ENCODE results near the gene ZNHIT2. TPM values are rescaled to one million over a fixed set of nuclear protein-coding genes. Genes with fewer than 3 reads are reported as not detected.
A peak's percentile ranks its signal among the peaks of the same experiment; 100 is the strongest.

The ZNHIT2 gene
- total RNA-seq, 2 experiments from 2014 or later = 11.5 to 12.7 TPM

DNA sequence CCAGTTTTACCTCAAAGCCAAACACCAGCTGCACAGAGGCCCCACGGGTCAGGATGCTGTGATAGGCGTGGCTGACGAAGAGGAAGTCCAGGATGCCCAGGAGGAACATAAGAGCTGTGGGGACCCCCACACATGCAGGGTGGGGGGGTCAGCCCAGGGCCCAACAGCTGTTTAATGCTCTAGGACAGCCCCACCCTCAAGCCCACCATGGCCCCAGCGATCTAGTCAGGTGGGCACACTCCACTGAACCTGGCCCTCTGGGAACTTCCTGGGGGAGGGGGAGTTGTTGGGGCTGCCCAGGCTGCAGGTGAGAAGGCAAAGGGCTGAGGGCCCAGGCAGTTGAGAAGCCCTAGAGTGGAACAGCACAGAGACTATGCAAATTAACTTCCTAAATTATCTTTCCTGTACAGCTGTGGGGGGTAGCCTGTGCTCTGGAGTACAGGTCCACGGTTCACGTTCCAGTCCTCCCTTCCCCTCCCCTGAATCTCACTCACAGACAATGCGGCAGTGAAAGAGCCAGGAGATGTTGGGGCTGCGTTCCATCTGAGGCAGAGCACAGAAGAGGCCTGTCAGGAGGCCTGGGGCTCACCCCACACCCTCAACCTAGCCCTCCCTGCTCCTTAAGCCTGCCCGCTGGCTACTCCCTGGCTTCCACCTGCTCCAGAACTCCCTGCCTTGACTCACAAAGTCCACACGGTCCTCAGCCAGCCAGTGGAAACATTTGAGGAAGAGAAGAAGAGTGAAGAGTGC is 14.9 kb upstream of the ZNHIT2 start:
- peak overlapping the region; percentile 100 for H3K4me3 Mint-ChIP-seq
- no peaks in the 10 kb centered on the region for H3K9me3 Mint-ChIP-seq
- ChIA-PET POLR2A (interaction anchor here (0.8 to 7.8 kb wide), 4 partner anchors 11 to 50 kb away, joined by 3 to 77 read pairs (median 4); partner anchors contain the start of genes FAU and MRPL49), CTCF (interaction anchor here (1.2 to 1.8 kb wide), 4 partner anchors 10 to 22 kb away, joined by 3 to 6 read pairs (median 6); partner anchors contain the start of genes FAU, MRPL49 and ZNHIT2)
- no peak for ATAC-seq
- peaks cover 13% of the 10 kb centered on the region for H3K36me3 Mint-ChIP-seq (ENCODE audit: low read depth)
- peak overlapping the region; percentile 100 for H3K27ac Mint-ChIP-seq
- peaks cover 31% of the 10 kb centered on the region for H3K4me1 Mint-ChIP-seq (ENCODE audit: low read depth)
- TF ChIP-seq, protein P1, sequence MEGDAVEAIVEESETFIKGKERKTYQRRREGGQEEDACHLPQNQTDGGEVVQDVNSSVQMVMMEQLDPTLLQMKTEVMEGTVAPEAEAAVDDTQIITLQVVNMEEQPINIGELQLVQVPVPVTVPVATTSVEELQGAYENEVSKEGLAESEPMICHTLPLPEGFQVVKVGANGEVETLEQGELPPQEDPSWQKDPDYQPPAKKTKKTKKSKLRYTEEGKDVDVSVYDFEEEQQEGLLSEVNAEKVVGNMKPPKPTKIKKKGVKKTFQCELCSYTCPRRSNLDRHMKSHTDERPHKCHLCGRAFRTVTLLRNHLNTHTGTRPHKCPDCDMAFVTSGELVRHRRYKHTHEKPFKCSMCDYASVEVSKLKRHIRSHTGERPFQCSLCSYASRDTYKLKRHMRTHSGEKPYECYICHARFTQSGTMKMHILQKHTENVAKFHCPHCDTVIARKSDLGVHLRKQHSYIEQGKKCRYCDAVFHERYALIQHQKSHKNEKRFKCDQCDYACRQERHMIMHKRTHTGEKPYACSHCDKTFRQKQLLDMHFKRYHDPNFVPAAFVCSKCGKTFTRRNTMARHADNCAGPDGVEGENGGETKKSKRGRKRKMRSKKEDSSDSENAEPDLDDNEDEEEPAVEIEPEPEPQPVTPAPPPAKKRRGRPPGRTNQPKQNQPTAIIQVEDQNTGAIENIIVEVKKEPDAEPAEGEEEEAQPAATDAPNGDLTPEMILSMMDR (IDR thresholded peaks at IDR 0.05) = no peak
- intact Hi-C loops (cut with micrococcal nuclease) = no loop called here
- no peak for DNase-seq
- no peaks in the 10 kb centered on the region for H3K27me3 Mint-ChIP-seq

DNA sequence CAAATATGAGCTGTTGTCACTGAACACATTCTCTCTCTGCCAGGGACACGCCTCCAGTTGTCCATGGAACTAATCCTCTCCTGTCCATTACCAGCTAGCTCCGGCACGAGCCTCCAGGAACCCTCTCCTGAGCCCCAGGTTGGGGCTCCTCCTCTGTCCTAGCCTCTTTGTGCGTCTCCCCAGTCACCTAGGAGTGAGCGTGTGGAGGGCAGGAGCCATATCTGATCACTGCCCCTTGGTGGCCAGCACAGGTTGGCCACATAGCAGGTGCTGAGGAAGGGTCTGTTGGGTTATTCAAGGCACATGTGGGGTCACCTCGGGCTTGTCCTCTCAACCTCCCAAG is 14.4 kb upstream of the ZNHIT2 start:
- ChIA-PET CTCF (interaction anchor here (1.2 to 1.8 kb wide), 4 partner anchors 10 to 21 kb away, joined by 3 to 6 read pairs (median 6); partner anchors contain the start of genes FAU, MRPL49 and ZNHIT2), POLR2A (interaction anchor here (0.8 to 7.8 kb wide), 4 partner anchors 10 to 49 kb away, joined by 3 to 77 read pairs (median 4); partner anchors contain the start of genes FAU and MRPL49)
- Mint-ChIP-seq H3K27me3 (no peaks in the 10 kb centered on the region), H3K4me3 (no peak overlapping the region), H3K4me1 (ENCODE audit: low read depth) (peaks cover 27% of the 10 kb centered on the region), H3K9me3 (no peaks in the 10 kb centered on the region), H3K36me3 (ENCODE audit: low read depth) (peaks cover 17% of the 10 kb centered on the region), H3K27ac (peak overlapping the region; percentile 43)
- no peak for ATAC-seq
- no peak for DNase-seq
- TF ChIP-seq, protein P1 (IDR thresholded peaks at IDR 0.05) = no peak
- intact Hi-C loops (cut with micrococcal nuclease) = no loop called here

DNA sequence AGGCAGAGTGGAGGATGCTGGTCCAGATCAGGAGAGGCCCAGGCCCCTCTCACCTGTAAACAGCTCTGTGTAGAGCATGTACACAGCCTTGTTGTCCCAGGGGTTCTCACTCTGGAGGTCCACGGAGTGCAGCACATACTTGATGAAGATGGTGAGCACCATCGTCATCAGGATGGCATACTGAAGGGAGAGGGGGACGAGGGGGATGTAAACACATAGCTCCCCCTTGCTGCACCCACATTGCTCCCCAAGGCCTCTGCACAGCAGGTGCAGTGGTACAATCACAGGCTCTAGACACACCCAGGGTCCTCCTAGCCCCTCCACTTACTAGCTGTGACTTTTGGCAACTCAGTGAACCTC is 13.9 kb upstream of the ZNHIT2 start:
- intact Hi-C loops (cut with micrococcal nuclease) = no loop called here
- TF ChIP-seq, protein P1 (IDR thresholded peaks at IDR 0.05) = no peak
- H3K4me1 Mint-ChIP-seq (ENCODE audit: low read depth) = peaks cover 22% of the 10 kb centered on the region
- no peaks in the 10 kb centered on the region for H3K27me3 Mint-ChIP-seq
- no peak for DNase-seq
- ChIA-PET CTCF (interaction anchor here (1.2 to 1.8 kb wide), 4 partner anchors 9 to 21 kb away, joined by 3 to 6 read pairs (median 6); partner anchors contain the start of genes FAU, MRPL49 and ZNHIT2), POLR2A (interaction anchor here (0.6 to 7.8 kb wide), 5 partner anchors 10 to 49 kb away, joined by 3 to 77 read pairs (median 4); partner anchors contain the start of genes FAU and MRPL49)
- H3K27ac Mint-ChIP-seq = no peak overlapping the region
- H3K4me3 Mint-ChIP-seq = no peak overlapping the region
- ATAC-seq = no peak
- peaks cover 20% of the 10 kb centered on the region for H3K36me3 Mint-ChIP-seq (ENCODE audit: low read depth)
- H3K9me3 Mint-ChIP-seq = no peaks in the 10 kb centered on the region

DNA sequence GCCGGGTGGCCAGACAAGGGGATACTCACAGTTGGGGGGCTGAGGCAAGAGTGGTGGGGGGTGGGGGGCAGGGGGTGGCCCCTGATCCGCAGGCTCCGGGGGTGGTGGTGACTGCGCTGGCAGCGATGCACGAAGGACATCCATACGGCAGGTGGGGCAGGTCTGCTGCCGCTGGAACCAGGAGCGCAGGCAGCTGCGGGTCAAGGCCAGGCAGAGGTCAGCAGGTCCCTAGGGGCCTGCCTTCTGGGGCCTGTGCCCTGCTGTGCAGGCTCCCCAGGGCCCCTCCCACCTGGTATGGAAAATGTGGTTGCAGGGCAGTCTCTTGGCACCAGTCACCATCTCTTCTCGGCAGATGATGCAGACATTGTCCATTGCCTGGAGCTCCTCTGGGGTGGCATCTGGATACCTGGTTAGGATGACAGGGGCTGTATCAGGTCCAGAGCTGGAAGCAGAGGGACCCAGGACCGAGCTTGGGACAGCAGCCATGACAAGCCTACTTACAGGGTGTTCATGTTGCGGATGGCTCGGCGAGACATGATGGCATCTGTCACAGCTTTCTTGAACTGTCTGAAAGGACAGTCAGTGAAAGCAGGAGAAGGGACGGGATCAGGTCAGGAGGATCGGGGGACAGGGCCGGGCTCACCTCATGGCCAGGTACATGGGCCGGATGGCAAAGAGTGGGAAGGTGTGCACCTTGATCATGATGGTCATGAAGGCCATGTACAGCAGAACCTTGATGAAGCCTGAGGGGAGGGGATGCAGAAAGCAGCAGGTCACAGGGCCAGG is 13.3 kb upstream of the ZNHIT2 start:
- TF ChIP-seq, protein P1 (IDR thresholded peaks at IDR 0.05) = no peak
- intact Hi-C loops (cut with micrococcal nuclease) = no loop called here
- POLR2A ChIA-PET = interaction anchor here (0.6 to 7.8 kb wide), 6 partner anchors 9 to 369 kb away, joined by 3 to 77 read pairs (median 4); partner anchors contain the start of genes FAU, MRPL49 and ZNHIT2
- CTCF ChIA-PET = interaction anchor here (1.1 to 1.8 kb wide), 5 partner anchors 9 to 20 kb away, joined by 3 to 6 read pairs (median 5); partner anchors contain the start of genes FAU, MRPL49 and ZNHIT2
- Mint-ChIP-seq H3K27ac (no peak overlapping the region), H3K27me3 (no peaks in the 10 kb centered on the region), H3K4me1 (ENCODE audit: low read depth) (peaks cover 17% of the 10 kb centered on the region), H3K4me3 (no peak overlapping the region), H3K9me3 (no peaks in the 10 kb centered on the region), H3K36me3 (ENCODE audit: low read depth) (peaks cover 23% of the 10 kb centered on the region)
- ATAC-seq (no peak), DNase-seq (no peak)
